GM19023 (cell line): ENCODE results near the gene PTTG1.
"Not testable (repeated sequence)": the region's sequence is repeated elsewhere in the genome, so short reads cannot be mapped to it uniquely, and the experiment has no call there.

Source experiments
- ATAC-seq: cut with Tn5 transposase; IDR thresholded peaks from one replicate; pipeline ENCODE4 v1.9.1; 2021; ENCODE audit warnings: mild to moderate bottlenecking, moderate library complexity; ENCODE audit not compliant: unreplicated experiment

Gene PTTG1

DNA sequence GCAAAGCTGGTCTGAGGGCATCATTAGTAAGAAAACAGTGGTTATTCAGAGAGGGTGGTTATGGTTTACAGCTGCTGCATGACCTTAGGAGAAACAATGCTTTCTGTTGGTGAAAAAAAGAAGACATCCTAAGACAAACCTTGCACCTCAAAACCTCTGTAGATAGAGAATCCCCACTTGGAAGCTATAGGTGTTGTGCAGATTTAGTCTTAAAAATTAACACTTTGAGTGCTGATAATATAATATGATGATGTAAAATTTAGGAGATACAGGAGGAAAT, 1.4 kb upstream of the PTTG1 start:
- no peak for ATAC-seq

DNA sequence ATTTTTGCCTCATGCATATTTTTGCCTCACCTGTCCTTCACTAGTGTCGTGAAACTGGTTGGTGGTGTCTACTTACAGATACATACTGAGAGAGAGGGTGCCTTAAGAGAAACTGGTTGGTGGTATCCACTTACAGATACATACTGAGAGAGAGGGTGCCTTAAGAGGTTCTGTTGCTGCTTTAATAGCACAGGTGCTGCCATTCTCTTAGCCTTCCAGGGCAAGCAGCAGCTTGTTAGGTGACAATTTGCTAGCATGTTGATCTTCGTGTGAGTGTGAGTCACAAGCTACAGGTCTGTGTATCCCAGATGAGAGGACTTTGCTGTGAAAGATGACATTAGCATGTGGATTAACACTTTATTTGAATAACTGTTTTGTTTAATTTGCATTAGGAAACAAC, 1.4 kb downstream of the PTTG1 start:
- no peak for ATAC-seq

DNA sequence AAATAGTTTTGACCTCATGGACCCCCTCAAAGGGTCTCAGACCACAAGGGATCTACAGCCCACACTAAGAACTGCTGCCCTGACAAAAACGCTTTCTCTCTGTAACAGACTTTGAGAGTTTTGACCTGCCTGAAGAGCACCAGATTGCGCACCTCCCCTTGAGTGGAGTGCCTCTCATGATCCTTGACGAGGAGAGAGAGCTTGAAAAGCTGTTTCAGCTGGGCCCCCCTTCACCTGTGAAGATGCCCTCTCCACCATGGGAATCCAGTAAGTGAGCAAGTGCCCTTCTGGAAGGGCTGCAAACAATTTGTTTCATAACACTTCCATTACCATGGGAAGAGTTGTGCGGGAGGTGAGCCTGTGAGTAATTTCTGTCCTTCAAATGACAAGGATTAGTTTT, 6.0 kb downstream of the PTTG1 start:
- no peak for ATAC-seq

DNA sequence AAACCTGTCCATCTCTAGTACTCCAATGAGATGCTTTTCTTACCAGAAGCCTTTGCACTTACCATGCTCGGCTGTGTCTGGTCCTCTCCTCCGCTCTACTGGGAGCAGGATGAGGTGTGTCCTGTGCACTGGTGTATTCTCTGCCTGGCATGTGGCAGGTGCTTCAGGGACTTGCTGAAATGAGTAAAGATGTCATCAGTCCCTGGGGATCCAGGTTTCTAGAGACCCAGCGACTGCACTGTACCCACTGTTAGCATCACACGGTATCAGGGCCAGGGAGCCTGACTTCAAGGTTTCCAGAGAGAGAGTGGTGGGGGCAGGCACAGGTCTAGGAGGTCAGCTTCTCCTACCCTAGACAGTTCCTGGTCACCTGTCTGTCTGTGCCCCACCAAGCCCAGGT, 10.5 kb downstream of the PTTG1 start:
- ATAC-seq, result no peak

DNA sequence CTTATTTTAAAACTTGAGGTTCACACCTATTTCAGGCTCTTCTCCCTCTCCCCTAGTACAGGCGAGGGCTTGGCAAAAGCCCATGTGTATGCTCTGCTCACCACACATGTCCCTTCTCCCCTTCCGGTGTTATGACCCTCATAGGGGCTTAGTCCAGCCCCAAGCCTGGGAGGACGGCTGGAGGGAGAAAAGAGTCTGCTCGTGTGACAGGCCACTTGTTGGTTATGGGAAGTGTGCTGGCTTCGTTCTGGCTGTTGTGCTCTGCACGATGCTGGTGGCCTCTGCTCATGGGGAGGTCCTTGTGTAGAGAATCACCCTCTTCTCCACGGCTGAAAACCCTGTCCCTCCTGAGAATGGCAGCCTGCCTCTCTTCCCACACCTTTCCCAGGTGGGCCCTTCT, 11.1 kb downstream of the PTTG1 start:
- ATAC-seq, result no peak

DNA sequence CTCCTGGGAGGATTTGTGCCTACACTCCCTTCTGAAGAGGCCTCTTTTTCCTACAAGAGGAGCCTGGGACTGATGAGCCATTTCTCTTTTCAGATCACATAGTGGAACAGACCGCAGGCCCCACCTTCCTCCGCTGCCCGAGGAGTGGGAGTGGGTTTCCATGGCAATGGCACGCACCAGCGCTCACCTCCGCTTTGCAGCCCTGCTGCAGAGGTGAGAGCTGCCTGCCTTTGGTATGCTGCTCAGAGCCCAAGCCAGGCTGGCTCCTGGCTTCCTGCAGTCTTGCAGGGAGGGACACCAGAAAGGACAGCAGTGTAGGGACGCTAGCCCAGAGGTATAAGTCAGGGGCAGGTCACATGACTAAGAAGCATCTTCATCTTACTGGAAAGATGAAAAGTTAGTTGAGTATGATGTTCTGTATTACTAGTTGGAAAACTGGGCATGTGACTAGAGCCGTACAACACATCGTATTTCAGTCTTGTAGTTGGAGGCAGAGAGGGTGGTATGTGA, 12.4 kb downstream of the PTTG1 start:
- ATAC-seq, result peak; percentile 82

DNA sequence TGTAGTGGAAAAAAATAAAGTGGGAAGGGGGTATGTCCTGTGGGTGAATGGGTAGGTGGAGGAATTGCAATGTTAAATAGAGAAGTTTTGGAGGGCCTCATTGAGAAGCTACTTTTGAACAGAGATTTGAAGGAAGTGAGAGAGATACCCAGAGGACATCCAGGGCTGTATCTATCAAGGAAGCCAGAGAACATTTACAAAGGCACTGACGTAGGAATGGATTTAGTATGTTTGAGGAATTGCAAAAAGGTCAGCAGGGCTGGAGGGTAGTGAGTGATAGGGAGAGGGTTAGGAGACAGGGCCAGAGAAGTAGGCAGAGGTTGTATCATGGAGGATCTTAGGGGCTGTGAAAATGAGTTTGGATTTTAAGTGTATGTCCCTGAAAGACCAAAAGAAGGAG, 13.9 kb downstream of the PTTG1 start:
- no peak for ATAC-seq

DNA sequence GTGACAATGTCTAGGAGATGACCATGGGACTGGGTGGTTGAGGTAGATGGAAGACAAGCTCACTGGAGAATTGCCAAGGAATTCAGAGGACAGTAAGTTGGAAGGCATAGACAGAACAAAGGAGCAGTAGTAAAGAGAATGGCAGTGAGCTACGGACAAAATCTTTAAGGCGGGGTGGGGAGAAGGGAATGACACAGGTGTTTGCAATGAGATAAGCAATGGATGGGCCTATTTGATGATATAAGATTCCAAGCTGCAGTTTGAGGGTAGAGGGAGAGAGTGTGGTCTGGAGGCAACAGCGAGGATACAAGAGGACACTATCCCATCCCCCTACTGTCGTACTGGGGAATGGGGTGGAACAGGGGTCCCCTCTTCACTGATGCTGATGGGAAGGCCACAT, 14.4 kb downstream of the PTTG1 start:
- no peak for ATAC-seq

DNA sequence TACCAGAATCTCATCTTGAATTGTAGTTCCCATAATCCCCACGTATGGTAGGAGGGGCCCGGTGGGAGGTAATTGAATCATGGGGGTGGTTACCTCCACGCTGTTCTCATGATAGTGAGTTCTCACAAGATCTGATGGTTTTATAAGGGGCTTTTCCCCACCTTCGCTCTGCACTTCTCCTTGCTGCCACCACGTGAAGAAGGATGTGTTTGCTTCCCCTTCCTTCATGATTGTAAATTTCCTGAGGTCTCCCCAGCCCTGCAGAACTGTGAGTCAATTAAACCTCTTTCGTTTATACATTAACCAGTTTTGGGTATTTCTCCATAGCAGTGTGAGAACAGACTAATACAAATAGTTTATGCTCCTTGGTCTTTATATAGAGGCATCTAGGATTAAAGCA, 15.0 kb downstream of the PTTG1 start:
- not testable (repeated sequence) for ATAC-seq

DNA sequence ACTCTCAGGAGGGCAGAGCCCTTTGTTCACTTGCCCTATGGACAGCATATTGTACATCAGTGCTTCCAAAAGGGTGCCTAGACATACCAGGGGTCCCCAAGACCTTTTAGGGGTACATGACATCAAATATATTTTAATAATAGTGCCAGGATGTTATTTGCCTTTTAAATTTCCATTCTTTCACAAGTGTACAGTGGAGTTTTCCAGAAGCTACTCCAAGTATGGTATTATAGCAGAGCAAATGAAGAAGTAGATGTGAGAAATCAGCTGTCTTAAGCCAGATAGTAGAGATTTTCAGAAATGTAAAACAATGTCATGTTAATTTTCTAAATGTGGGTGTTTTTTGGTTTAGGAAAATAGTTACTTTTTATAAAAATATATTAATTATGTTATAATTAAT, 15.6 kb downstream of the PTTG1 start:
- no peak for ATAC-seq

DNA sequence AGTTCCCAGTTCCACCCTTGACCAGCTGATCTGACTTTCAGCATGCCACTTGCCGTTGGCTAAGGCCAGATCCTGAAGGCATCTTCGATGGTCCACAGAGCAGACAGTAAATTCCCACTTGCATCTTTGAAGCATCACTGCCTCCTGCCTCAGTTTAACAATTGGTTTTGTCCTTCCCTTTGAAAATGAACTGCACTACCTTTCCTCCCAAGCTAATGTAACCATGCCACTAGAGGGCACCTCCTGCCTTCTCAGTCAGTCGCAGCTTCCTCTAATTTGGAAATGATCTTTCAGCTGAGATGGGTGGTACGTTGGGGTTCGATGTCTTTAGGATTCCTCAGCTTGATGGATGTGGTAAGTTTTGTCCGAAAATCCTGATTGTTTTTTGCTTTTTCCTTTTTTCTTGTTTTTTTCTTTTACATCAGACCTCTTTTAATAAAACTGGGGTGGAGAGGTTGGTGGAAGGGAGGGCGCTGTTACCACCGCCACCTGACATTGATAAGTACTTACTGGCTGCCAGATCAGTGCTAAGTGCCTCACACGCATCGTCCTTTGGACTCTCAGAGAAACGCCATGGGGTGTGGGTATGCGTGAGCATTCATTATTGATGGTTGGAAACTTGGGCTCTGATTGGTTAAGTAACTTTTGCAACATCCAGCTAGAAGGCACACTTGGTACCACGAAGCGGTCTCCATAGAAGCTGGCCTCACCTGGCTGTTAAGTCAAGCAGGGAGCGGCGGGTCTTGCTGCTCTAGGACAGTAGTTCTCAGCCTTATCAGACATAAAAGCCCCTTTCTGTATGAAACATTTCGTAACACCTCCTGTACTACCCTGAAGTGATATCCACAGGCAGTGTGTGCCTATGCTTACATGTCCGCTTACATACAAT, 16.9 kb downstream of the PTTG1 start:
- ATAC-seq, result peak; percentile 33

DNA sequence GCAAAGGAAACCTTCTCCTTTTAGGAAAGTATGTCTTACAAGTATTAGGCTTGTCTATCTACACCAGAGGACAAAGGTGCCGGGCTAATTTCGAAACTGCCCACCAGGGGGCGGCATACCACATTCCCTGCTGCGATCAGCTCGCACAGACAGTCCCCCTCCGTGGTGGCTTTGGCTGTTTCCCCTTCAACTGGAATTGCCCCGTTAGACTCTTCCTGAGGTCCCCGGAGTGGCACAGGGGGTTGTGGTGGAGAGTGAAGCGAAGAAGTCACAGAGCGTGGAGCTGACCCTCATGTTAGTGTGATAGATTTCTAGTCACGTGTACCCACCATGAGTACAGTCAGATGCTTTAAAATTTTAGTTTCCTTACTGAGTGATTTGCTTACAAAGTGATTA, 17.5 kb downstream of the PTTG1 start:
- ATAC-seq, result peak; percentile 69

DNA sequence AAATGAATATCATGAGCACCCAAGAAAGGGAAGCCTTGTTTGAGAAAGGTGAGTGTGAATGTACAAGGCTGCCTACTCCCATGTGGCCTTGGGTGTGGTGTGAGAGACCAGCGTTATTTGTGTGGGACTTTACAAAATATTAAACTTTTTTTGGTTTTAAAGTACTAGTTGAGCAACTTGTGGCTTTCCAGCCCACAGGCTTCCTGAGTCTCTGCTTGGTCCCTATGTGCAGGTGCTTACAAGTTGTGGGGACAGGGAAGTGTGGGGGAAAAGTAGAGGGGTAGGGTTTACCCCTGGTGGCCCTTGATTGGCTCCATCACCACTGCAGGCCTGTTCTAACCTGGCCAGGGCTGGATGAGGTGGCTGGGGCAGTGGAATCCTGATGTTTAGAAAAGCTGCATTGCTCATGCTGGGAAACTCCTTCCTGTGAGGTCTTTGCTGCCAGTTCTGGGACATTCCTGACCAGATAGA, 19.7 kb downstream of the PTTG1 start:
- no peak for ATAC-seq

DNA sequence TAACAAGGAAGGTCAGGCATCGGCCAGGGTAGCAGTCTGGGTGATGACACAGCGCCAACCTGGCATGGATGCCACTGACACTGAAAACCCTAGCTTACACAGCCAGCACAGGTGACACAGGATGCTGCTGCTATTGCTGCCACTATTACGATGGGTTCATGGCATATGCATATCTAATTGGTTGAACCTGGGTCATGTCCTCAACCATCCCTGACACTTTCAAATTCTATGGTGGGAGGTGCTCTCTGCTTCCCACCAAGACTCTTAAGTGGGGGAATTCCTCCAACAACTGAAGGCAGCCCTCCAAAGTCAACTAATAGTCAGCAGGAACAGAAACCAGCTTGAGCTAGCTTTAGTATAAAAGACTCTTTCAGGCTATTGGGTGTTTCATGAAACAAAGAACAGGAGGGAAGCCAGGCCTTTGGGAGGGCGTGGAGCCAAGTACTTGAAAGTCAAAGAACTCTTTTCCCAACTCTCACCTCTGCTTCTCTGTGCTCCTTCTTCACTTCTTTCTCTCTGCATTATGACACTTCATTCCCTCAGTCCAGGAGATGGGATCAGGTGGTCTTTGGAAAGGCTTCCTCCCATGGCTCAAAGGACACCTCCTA, 21.3 kb downstream of the PTTG1 start:
- peak; percentile 10 for ATAC-seq

DNA sequence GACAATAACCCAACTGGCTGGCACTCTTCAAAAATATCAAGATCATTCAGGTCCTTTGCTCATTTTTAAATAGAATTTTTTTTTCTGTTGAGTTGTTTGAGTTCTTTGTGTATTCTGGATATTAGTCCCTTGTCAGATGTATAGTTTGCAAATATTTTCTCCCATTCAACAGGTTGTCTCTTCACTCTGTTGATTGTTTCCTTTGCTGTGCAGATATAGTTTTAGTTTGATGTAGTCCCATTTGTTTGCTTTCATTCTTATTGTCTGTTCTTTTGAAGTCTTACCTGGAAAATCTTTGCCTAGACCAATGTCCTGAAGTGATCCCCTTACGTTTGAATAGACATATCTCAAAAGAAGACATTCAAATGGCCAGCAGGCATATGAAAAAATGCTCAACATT, 22.8 kb downstream of the PTTG1 start:
- ATAC-seq, result no peak

DNA sequence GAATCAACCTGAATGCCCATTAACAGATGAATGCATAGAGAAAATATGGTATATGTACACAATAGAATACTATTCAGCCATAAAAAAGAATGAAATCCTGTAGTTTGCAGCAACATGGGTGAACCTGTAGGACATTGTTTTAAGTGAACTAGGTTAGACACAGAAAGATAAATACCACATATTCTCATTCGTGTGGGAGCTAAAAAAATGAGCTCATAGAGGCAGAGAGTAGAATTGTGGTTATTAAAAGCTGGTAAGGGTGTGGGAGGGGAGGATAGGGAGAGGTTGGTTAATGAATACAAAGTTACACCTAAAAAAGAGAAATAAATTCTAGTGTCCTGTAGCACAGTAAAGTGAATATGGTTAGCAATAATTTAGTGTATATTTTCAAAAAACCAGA, 23.5 kb downstream of the PTTG1 start:
- ATAC-seq, result no peak

DNA sequence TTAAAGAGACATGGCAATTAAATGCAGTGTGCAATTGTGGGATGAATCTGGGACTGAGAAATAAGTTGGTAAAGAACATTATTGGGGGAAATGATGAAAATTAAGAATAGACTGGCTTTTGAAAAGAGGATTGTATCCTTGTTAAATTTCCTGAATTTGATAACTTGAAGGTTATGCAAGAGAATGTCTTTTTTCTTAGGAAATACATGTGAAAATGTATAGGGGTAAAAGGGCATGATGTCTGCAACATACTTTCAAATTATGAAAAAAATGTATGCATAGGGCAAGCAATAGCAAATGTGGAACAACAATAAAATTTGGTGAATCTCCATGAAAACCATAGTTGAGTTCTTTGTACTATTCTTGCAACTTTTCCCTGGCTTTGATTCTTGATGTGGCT, 24.1 kb downstream of the PTTG1 start:
- no peak for ATAC-seq

DNA sequence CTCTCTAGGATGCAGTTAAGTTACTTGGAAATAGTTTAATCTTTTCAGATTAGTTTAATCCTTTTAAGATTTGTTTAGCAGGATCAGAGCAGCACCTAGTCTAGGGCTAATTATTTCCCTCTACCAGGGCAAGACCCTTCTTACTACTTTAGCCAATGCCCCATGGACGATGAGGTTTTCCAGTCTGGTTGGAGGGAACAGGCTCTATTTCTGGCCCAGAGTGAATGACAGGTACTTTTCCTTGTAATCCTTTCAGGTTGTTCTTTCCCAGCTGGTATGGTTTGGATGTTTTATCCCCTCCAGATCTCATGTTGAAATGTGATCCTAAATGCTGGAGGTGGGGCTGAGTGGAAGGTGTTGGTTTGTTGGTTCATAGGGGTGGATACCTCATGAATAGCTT, 27.2 kb downstream of the PTTG1 start:
- no peak for ATAC-seq

DNA sequence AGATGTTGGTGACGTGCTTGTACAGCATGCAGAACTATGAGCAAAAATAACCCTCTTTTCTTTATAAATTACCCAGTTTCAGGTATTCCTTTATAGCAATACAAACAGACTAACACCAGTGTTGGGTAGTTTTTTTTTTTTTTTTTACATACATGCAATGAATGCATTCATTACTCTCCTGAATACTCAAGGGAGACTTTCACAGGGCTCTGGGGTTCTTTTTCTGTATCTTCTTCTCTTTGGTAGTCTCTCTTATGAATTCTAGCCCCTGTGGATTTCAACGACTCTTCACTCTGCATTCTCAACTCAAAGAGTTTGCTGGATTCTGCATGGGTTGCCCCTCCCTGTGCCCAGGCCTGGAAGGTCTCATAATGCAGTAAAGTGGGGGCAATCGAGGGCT, 27.8 kb downstream of the PTTG1 start:
- no peak for ATAC-seq

DNA sequence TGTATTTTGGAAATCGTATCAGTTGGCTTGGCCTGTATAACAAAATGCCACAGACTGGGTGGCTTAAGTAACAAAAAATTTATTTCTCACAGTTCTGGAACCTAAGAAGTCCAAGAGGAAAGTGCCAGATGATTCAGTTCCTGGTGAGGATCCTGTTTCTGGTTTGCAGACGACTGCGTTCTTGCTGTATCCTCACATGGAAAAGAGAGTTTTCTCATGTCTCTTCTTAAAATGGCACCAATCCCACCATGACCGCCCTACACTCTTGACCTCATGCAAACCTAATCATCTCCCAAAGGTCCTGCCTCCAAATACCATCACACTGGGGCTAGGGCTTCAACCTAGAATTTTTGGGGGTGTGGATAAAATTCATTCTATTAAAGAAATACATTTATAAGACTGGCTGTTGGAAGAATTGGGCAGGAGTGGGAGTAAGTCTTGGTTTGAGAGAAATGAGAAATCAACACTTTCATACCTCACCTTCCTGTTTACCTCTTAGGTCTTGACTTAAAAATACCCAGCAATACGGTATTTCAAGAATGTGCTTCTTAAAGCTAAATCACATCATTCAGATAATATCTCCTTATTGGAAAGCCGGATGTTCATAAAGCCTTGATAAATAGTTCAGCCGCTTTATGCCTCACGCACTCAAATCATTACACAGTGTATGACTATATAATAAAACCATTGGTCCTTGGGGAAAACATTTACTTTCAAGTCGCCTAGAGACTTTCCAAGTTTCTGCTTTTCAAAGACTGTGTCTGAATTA, 28.7 kb downstream of the PTTG1 start:
- no peak for ATAC-seq

DNA sequence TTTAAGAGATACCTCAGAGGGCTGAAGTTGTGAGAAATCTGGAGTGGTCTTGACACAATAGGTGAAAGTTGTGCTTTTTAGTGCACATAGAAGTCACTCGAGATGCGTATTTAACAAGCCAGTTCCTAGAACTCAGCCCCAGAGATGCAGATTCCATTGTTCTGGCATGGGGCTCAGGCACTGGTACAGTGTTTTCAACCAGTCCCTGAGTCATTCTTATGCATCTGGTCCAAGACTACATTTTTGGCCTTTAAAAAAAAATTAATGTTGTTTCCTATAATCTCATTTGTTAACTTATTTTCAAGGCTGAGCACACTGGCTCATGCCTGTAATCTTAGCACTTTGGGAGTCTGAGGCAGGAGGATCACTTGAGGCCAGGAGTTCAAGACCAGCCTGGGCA, 29.6 kb downstream of the PTTG1 start:
- ATAC-seq, result no peak

DNA sequence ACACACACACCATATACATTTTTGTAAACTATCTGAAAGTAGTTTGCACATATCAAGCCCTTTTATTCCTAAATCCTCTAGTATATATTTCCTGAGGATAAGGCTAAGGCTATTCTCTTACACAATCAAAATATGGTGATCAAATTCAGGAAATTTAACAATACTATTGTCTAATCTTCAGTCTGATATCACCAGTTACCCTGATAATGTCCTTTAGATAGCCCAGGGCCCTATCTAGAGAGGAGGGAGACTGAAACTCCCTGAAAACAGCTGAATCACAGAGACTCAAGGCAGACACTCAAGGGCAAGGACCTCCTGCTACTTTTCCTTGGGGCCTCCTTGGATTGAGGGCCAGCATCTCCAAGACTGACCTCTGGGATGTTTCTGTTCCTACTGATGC, 30.4 kb downstream of the PTTG1 start:
- ATAC-seq, result no peak
